NCI-H2196 treated with DMSO at 0.1 percent for 48 hours (cell line): ENCODE data around the gene NBPF6.
"Not testable (repeated sequence)": the region's sequence is repeated elsewhere in the genome, so short reads cannot be mapped to it uniquely, and the experiment has no call there.

ENCODE experiments used
- DNase-seq: peaks from one replicate; lab custom pipeline; 2025; ENCODE audit not compliant: unreplicated experiment; lab: John Stamatoyannopoulos, UW

The NBPF6 gene

DNA sequence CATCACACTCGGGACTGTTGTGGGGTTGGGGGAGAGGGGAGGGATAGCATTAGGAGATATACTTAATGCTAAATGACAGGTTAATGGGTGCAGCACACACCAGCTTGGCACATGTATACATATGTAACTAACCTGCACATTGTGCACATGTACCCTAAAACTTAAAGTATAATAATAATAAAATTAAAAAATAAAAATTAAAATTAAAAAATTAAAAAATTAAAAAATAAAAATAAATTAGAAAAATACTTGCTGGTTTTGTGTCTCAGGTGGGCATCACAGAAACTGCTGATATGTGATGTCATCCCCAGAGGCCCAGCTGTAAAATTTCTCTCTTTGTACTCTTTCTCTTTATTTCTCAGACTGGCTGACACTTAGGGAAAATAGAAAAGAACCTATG, 44.9 kb downstream of the NBPF6 start:
- DNase-seq = not testable (repeated sequence)

- DNase-seq = not testable (repeated sequence)
Measured at GRCh38 chr1:108496856-108497255, 46.7 kb downstream of the NBPF6 start.

- no peak for DNase-seq
Measured at GRCh38 chr1:108502138-108502537, 52.0 kb downstream of the NBPF6 start.

DNA sequence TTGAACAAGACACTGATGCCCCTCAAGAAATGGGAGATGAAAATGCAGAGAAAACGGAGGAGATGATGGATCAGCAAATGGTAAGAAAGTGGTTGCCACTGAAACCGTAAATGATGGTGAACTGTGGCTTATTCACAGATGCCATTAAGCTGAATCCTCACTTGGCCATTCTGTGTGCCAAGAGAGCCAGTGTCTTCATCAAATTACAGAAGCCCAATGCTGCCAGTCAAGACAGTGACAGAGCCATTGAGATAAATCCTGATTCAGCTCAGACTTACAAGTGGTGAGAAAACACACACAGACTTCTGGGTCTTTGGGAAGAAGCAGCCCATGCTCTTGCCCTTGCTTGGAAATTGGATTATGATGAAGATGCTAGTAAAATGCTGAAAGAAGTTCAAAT, 52.5 kb downstream of the NBPF6 start:
- DNase-seq = no peak

- no peak for DNase-seq
Measured at GRCh38 chr1:108503062-108503733, 53.1 kb downstream of the NBPF6 start.

DNA sequence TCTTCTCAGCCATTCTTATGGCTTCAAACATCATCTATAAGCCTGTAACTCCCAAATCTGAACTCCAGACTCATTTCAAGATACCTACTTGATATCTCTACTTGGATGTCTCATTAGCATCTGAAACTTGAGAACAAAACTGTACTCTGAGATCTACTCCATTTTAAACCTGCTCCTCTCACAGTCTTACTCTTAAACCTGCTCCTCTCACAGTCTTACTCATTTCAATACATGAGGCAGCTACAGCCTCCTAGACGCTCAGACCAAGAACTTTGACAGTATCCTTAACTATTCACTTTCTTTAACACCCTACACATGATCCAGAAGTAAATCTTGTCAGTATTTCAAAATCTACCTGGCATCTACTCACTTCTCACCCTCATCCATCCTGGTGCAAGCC, 54.3 kb downstream of the NBPF6 start:
- no peak for DNase-seq

DNA sequence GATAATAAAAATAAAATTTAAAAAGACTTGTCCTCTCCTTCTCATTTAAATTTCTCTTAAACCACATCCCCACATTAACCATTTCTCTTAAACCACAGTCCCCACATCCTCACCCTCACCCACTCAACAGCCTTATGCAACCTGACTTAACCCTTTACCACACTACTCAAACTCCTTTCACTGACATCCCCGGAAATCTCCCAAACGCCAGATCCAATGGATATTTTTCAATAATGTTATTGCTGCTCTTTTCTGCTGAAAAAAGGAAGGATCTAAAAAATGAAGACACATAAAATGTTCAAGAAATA, 55.6 kb downstream of the NBPF6 start:
- DNase-seq = no peak

- no peak for DNase-seq
Measured at GRCh38 chr1:108511764-108512163, 61.6 kb downstream of the NBPF6 start.

DNA sequence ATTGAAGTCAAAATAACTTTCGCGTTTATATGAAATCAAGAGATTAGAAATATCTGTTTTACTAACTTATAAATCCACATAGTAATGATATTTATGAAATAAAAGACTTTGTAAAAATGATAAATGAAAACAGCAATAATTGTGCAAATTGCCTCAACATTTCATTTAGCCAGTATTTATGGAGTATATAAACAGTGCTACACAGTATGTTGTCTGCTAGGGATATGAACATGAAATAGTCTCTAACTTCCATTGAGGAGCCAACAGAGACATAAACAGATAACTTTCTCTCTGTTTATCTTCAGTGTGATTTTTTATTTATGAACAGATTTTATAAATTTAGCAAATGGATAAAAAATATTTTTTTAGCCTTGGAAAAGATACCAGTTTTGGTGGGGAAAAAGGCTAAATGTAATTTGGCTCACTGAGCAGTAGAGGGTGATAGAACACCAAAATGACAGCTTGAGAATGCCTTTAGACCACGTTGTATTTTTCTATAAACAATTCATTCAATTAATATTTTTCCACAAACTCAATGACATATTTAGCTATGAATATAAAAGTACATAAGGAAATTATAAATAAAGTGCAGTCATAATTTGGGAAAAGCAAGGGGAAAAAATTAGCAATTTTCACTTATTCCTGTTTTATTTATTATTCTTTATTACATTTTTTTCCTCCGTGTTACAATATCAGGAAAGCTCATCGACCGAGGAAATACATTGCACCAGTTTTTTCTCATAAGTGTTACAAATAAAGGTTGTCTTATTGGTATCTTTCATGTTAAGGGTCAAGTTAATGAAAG, 62.3 kb downstream of the NBPF6 start:
- DNase-seq = peak; percentile 8

GRCh38 chr1:108513044-108513415, 62.9 kb downstream of the NBPF6 start:
- DNase-seq = no peak

DNA sequence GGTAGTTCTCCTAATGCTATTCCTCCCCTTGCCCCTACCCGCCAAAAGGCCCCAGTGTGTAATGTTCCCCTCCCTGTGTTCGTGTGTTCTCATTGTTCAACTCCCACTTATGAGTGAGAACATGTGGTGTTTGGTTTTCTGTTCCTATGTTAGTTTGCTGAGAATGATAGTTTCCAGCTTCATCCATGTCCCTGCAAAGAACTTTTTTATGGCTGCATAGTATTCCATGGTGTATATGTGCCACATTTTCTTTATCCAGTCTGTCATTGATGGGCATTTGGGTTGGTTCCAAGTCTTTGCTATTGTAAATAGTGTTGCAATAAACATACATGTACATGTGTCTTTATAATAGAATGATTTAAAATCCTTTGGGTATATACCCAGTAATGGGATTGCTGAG, 63.8 kb downstream of the NBPF6 start:
- DNase-seq = not testable (repeated sequence)

DNA sequence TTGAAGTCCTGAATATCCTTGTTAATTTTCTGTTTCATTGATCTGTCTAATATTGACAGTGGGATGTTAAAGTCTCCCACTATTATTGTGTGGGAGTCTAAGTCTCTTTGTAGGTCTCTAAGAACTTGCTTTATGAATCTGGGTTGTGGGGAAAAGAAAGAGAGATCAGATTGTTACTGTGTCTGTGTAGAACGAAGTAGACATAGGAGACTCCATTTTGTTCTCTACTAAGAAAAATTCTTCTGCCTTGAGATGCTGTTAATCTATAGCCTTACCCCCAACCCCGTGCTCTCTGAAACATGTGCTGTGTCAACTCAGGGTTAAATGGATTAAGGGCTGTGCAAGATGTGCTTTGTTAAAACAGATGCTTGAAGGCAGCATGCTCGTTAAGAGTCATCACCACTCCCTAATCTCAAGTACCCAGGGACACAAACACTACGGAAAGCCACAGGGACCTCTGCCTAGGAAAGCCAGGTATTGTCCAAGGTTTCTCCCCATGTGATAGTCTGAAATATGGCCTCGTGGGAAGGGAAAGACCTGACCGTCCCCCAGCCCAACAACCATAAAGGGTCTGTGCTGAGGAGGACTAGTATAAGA, 67.3 kb downstream of the NBPF6 start:
- not testable (repeated sequence) for DNase-seq
